ENCODE data around the gene MAP3K15. TPM values are rescaled to one million over a fixed set of nuclear protein-coding genes. Genes with fewer than 3 reads are reported as not detected.

MAP3K15 gene
- total and polyA plus RNA-seq, 10 of the 15 experiments (the other 5 are each of a cell fraction or from before 2014, with no cell fraction given), result 0.03 to 0.16 TPM; not detected in 8

- in situ Hi-C loops (cut with MboI), result loop anchor here (10.0 kb wide), 1 partner anchor 62 kb away; no protein-coding TSS in a partner anchor
- no peak for ATAC-seq
- Histone ChIP-seq H3K9ac (ENCODE audit: control insufficient read depth, insufficient read depth, low read length) (no peak overlapping the region), H3K27ac (ENCODE audit: control insufficient read depth, insufficient read depth) (no peak overlapping the region), H3K9me3 (replicated peaks; ENCODE audit: control insufficient read depth, insufficient read depth, low read length) (no peaks in the 10 kb centered on the region), H3K36me3 (ENCODE audit: control insufficient read depth in 2 of 2, insufficient read depth in 2 of 2, low read length in 1 of 2) (no peaks in the 10 kb centered on the region), H3K4me1 (ENCODE audit: control insufficient read depth, insufficient read depth, low read length) (no peaks in the 10 kb centered on the region), H3K4me2 (ENCODE audit: control insufficient read depth, insufficient read depth) (no peak overlapping the region), H3K4me3 (no peak overlapping the region), H3K79me2 (ENCODE audit: control insufficient read depth, insufficient read depth, low read length) (no peaks in the 10 kb centered on the region), H2AFZ (ENCODE audit: control insufficient read depth, low read depth, low read length) (no peak overlapping the region), H4K20me1 (ENCODE audit: control insufficient read depth, insufficient read depth) (no peaks in the 10 kb centered on the region), H3K27me3 (replicated peaks in 1 of 2; ENCODE audit: control insufficient read depth in 2 of 2, insufficient read depth in 2 of 2, low read length in 1 of 2) (no peaks in the 10 kb centered on the region)
- BruUV-seq (replicated peaks), result no TSS peak
- intact Hi-C loops (cut with micrococcal nuclease; ENCODE audit: unreplicated experiment), result no loop called here
- DNase-seq (ENCODE audit: low read depth, low spot score), result no peak
- FAIRE-seq, result no peak
- ChIA-PET CTCF (no interaction called here), RAD21 (ENCODE audit: unreplicated experiment) (no interaction called here), SMC1A (ENCODE audit: uncharacterized antibody, unreplicated experiment) (no interaction called here), POLR2A (no interaction called here)
- WGBS (ENCODE audit: insufficient coverage, insufficient replicate concordance, low lambda C conversion rate, missing lambda C conversion rate), result 51% methylated on average over 4 of the region's 4 CpGs
- no peak for TF ChIP-seq CEBPZ (IDR thresholded peaks at IDR 0.05; ENCODE audit: low read depth, low read length)
- no peak for TF ChIP-seq ESRRA (IDR thresholded peaks at IDR 0.05; ENCODE audit: low read length)
- TF ChIP-seq NR2C2 (IDR thresholded peaks at IDR 0.05; ENCODE audit: borderline replicate concordance, control insufficient read depth, insufficient read length, low read depth), result no peak
- TF ChIP-seq SUPT20H (IDR thresholded peaks at IDR 0.05; ENCODE audit: borderline replicate concordance, control insufficient read depth, low read depth, low read length), result no peak
- TF ChIP-seq MLLT1 (IDR thresholded peaks at IDR 0.05), result no peak
- no peak for TF ChIP-seq TARDBP (IDR thresholded peaks at IDR 0.05; ENCODE audit: borderline replicate concordance)
- TF ChIP-seq ATF2 (IDR thresholded peaks at IDR 0.05; ENCODE audit: low read length), result no peak
- no peak for TF ChIP-seq BCL11A (IDR thresholded peaks at IDR 0.05; ENCODE audit: low read depth, low read length)
- no peak for TF ChIP-seq IKZF1 (conservative IDR thresholded peaks at IDR 0.05)
- no peak for TF ChIP-seq NRF1 (conservative IDR thresholded peaks at IDR 0.05; ENCODE audit: low read depth, low read length)
- no peak for TF ChIP-seq MTA2 (IDR thresholded peaks at IDR 0.05; ENCODE audit: low read depth)
- TF ChIP-seq BCL3 (IDR thresholded peaks at IDR 0.05; ENCODE audit: borderline replicate concordance, insufficient read depth, low read depth, low read length, poor library complexity, severe bottlenecking), result no peak
- TF ChIP-seq ZNF622 (IDR thresholded peaks at IDR 0.05), result no peak
- no peak for TF ChIP-seq POLR2A (IDR thresholded peaks at IDR 0.05; ENCODE audit: low read depth, low read length)
- TF ChIP-seq SKIL (IDR thresholded peaks at IDR 0.05; ENCODE audit: low read depth, poor library complexity, severe bottlenecking), result no peak
Observed at GRCh38 chrX:19392703-19393102, 122.6 kb downstream of the MAP3K15 start.
